IMR-90 (cell line): Measurements from ENCODE around the gene ADGRF1. TPM values are rescaled to one million over a fixed set of nuclear protein-coding genes. Genes with fewer than 3 reads are reported as not detected.

Experiments
- ATAC-seq: fragments of 200-7000 bp; cut with Tn5 transposase; 2 replicates; pipeline ENCODE4 v1.9.1; 2020; ENCODE audit warnings: low read depth, mild to moderate bottlenecking, moderate library complexity
- BruUV-seq: library from RNA; stranded (reverse); fragments of 400-500 nt; replicated peaks from 2 replicates; lab custom pipeline; 2021; lab: Mats Ljungman, UMichigan
- CTCF ChIA-PET: fragments of 300-600 bp; formaldehyde crosslinking; extraction: SDS; loops from one replicate; lab custom pipeline; 2021; ENCODE audit warnings: antibody characterized with exemption; lab: Yijun Ruan, JAX
- POLR2A ChIA-PET: fragments of 300-600 bp; sonication (Branson Sonifier 250); formaldehyde crosslinking; loops from one replicate; lab custom pipeline; 2022; ENCODE audit warnings: antibody characterized with exemption; ENCODE audit not compliant: unreplicated experiment; lab: Charles Lee
- DNase-seq: peaks from one replicate; pipeline ENCODE4 v3.0.0; 2013
- H2AFZ ChIP-seq: replicated peaks from 2 replicates; pipeline ENCODE3; 2013; ENCODE audit warnings: low read length, mild to moderate bottlenecking; ENCODE audit not compliant: poor library complexity
- H2AK5ac ChIP-seq: 2 replicates; pipeline ENCODE4 v1.6.1; 2013; ENCODE audit warnings: low read depth, low read length, inconsistent platforms
- H2AK9ac ChIP-seq: replicated peaks from 2 replicates; pipeline ENCODE3; 2013; ENCODE audit warnings: mild to moderate bottlenecking, low read depth, low read length, moderate library complexity; ENCODE audit not compliant: poor library complexity
- H2BK120ac ChIP-seq: 2 replicates; pipeline ENCODE4 v1.6.1; 2013; ENCODE audit warnings: low read depth, low read length, inconsistent platforms
- H2BK15ac ChIP-seq: 3 replicates; pipeline ENCODE4 v1.6.1; 2013; ENCODE audit warnings: low read depth, low read length, inconsistent platforms
- H2BK20ac ChIP-seq: 2 replicates; pipeline ENCODE4 v1.6.1; 2013; ENCODE audit warnings: low read depth, mild to moderate bottlenecking, inconsistent platforms, low read length, moderate library complexity
- H2BK5ac ChIP-seq: 2 replicates; pipeline ENCODE4 v1.6.1; 2013; ENCODE audit warnings: mild to moderate bottlenecking, low read depth, low read length, inconsistent platforms; ENCODE audit not compliant: poor library complexity, severe bottlenecking
- H3K14ac ChIP-seq: replicated peaks from 2 replicates; pipeline ENCODE4 v1.6.1; 2013; ENCODE audit warnings: low read depth, low read length, inconsistent platforms
- H3K18ac ChIP-seq: 2 replicates; pipeline ENCODE4 v1.6.1; 2013; ENCODE audit warnings: low read depth, low read length, control low read depth
- H3K23ac ChIP-seq: 2 replicates; pipeline ENCODE4 v1.6.1; 2013; ENCODE audit warnings: low read depth, low read length, inconsistent platforms
- H3K27ac ChIP-seq: 2 replicates; pipeline ENCODE4 v1.5.1; 2013; ENCODE audit warnings: mild to moderate bottlenecking, control low read depth, low read length; ENCODE audit not compliant: insufficient read depth
- H3K27me3 ChIP-seq: 2 replicates; pipeline ENCODE4 v1.6.1; 2013; ENCODE audit warnings: low read length; ENCODE audit not compliant: control insufficient read depth, insufficient read depth
- H3K36me3 ChIP-seq: 2 replicates; pipeline ENCODE4 v1.6.1; 2013; ENCODE audit warnings: low read length, mixed read lengths; ENCODE audit not compliant: control insufficient read depth, insufficient read depth
- H3K4ac ChIP-seq: 2 replicates; pipeline ENCODE4 v1.6.1; 2013; ENCODE audit warnings: low read depth, low read length, inconsistent platforms
- H3K4me1 ChIP-seq: 2 replicates; pipeline ENCODE4 v1.6.1; 2013; ENCODE audit warnings: low read length, mixed read lengths; ENCODE audit not compliant: control insufficient read depth, insufficient read depth
- H3K4me2 ChIP-seq: 2 replicates; pipeline ENCODE4 v1.6.1; 2013; ENCODE audit warnings: low read depth, mild to moderate bottlenecking, control low read depth, low read length, moderate library complexity
- H3K4me3 ChIP-seq: 2 replicates; pipeline ENCODE4 v1.5.1; 2013; ENCODE audit warnings: low read depth, mild to moderate bottlenecking, control low read depth, low read length, moderate library complexity; ENCODE audit not compliant: insufficient read depth
- H3K56ac ChIP-seq: 2 replicates; pipeline ENCODE4 v1.6.1; 2013; ENCODE audit warnings: low read length, inconsistent platforms; ENCODE audit not compliant: insufficient read depth; ENCODE audit errors: extremely low read depth
- H3K79me1 ChIP-seq, 2 experiments: 2 replicates each; pipeline ENCODE4 v1.6.1; 2013; ENCODE audit warnings: low read length in 2 of 2, inconsistent platforms in 1 of 2, low read depth in 1 of 2
- H3K9ac ChIP-seq: 2 replicates; pipeline ENCODE4 v1.6.1; 2013; ENCODE audit warnings: low read depth, low read length, control low read depth
- H3K9me1 ChIP-seq: 2 replicates; pipeline ENCODE4 v1.6.1; 2013; ENCODE audit warnings: low read length, inconsistent platforms; ENCODE audit not compliant: insufficient read depth
- H3K9me3 ChIP-seq: 2 replicates; pipeline ENCODE4 v1.6.1; 2013; ENCODE audit warnings: low read length; ENCODE audit not compliant: control insufficient read depth, insufficient read depth
- H4K20me1 ChIP-seq: 2 replicates; pipeline ENCODE4 v1.6.1; 2013; ENCODE audit warnings: low read length, inconsistent platforms; ENCODE audit not compliant: insufficient read depth
- H4K5ac ChIP-seq: 2 replicates; pipeline ENCODE4 v1.6.1; 2013; ENCODE audit warnings: mild to moderate bottlenecking, low read depth, low read length, control low read depth
- H4K8ac ChIP-seq, 2 experiments: 2 replicates each; pipeline ENCODE4 v1.6.1; 2013; ENCODE audit warnings: low read depth in 2 of 2, low read length in 2 of 2, control low read depth in 1 of 2, inconsistent platforms in 1 of 2
- H4K91ac ChIP-seq: 2 replicates; pipeline ENCODE4 v1.6.1; 2013; ENCODE audit warnings: low read depth, low read length, inconsistent platforms; ENCODE audit not compliant: insufficient read depth
- CEBPB ChIP-seq: IDR thresholded peaks from 2 replicates; pipeline ENCODE4 v1.6.1; 2012; ENCODE audit warnings: low read depth, low read length, improper control_type of control experiment
- CTCF ChIP-seq: conservative IDR thresholded peaks from 2 replicates; pipeline ENCODE4 v1.5.1; 2012; ENCODE audit warnings: mild to moderate bottlenecking, low read depth, low read length, improper control_type of control experiment
- ELK1 ChIP-seq: fragments of 150-350 bp; IDR thresholded peaks from 2 replicates; pipeline ENCODE4 v1.6.1; 2016; ENCODE audit warnings: low read depth, mild to moderate bottlenecking, low read length, moderate library complexity, borderline replicate concordance
- FOS ChIP-seq: fragments of 150-350 bp; IDR thresholded peaks from 2 replicates; pipeline ENCODE4 v1.6.1; 2016; ENCODE audit warnings: low read depth, low read length
- MAFK ChIP-seq: IDR thresholded peaks from 2 replicates; pipeline ENCODE4 v1.6.1; 2012; ENCODE audit warnings: low read depth, low read length, improper control_type of control experiment
- MAZ ChIP-seq: IDR thresholded peaks from 2 replicates; pipeline ENCODE4 v1.6.1; 2012; ENCODE audit warnings: low read depth, mild to moderate bottlenecking, low read length, improper control_type of control experiment, moderate library complexity, borderline replicate concordance
- MXI1 ChIP-seq: IDR thresholded peaks from 2 replicates; pipeline ENCODE4 v1.6.1; 2012; ENCODE audit warnings: low read depth, mild to moderate bottlenecking, low read length, moderate library complexity, borderline replicate concordance
- POLR2A ChIP-seq: IDR thresholded peaks from 2 replicates; pipeline ENCODE4 v1.6.1; 2012; ENCODE audit warnings: mild to moderate bottlenecking, low read depth, low read length
- WGBS, 2 experiments: methylation state at CpG; one replicate each; pipeline versions ENCODE4 v1.1.5 to v1.1.7; 2013; ENCODE audit warnings: missing lambda C conversion rate in 2 of 2; ENCODE audit not compliant: insufficient read length in 1 of 2; ENCODE audit errors: extremely low coverage in 2 of 2; 5-methylcytosine and 5-hydroxymethylcytosine counted together
- dilution Hi-C: fragments of 300-500 bp; cut with HindIII; formaldehyde crosslinking; loops from one replicate; pipeline ENCODE4 v1.14.3; 2018; ENCODE audit warnings: low sequenced_read_pairs; ENCODE audit not compliant: unreplicated experiment
- in situ Hi-C: fragments of 300-500 bp; cut with MboI; formaldehyde crosslinking; loops from 3 replicates; pipeline ENCODE4 v1.14.3; 2019; ENCODE audit warnings: low sequenced_read_pairs, inconsistent platforms, mixed read lengths
- intact Hi-C: fragments of 100-400 bp; cut with micrococcal nuclease; formaldehyde crosslinking; loops from 2 replicates; pipeline ENCODE4 v1.10.0; 2022
- polyA plus RNA-seq, 3 experiments: library from polyadenylated mRNA; depleted of rRNA; stranded (reverse); fragments of >200 nt; gene quantifications; 2 replicates each; pipeline ENCODE4 v1.2.3, GENCODE V29; 2012; ENCODE audit warnings: low replicate concordance in 1 of 3
- total RNA-seq: library from RNA; depleted of rRNA; stranded (reverse); fragments of >200 nt; gene quantifications from 2 replicates; pipeline ENCODE4 v1.2.3, GENCODE V29; 2012
- TF ChIP-seq, protein P1 (sequence below): fragments of 150-350 bp; IDR thresholded peaks from 2 replicates; pipeline ENCODE4 v1.6.1; 2017; ENCODE audit warnings: mild to moderate bottlenecking, antibody characterized with exemption, low read length, low read depth

Gene ADGRF1
- total and polyA plus RNA-seq, 2 of the 4 experiments (the other 2 are of a cell fraction): not detected

DNA sequence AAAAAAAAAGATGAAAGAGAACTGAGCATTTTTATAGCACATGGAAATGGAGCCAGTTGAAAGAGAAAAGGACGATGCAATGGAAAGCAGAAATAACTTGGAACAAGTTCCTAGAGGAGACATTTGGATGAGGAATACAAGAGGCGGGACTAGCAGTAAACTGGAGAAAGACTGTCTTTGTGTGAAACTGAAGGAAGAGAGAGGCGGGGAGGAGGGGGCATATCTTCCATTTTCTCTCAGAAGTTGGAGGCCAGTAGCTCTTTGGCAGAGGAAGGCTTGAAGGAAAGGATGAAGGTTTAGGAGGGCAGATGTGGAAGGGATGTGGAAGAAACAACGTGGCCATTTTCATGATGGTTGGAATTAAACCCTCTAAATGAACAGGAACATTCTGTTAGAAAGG, 33.0 kb upstream of the ADGRF1 start:
- Histone ChIP-seq H3K18ac (no peak overlapping the region), H3K36me3 (no peaks in the 10 kb centered on the region), H2AK5ac (no peak overlapping the region), H4K91ac (no peak overlapping the region), H3K27ac (no peak overlapping the region), H3K56ac (no peak overlapping the region), H2BK20ac (no peak overlapping the region), H2AK9ac (no peak overlapping the region), H3K79me1 (no peaks in the 10 kb centered on the region), H3K9ac (no peak overlapping the region), H2BK5ac (no peak overlapping the region), H3K4ac (no peak overlapping the region), H4K8ac (no peak overlapping the region), H3K27me3 (peaks cover 12% of the 10 kb centered on the region; the same call in 1 of the 2 replicates), H3K9me3 (no peaks in the 10 kb centered on the region), H3K4me3 (no peak overlapping the region), H4K5ac (no peak overlapping the region), H2BK15ac (no peak overlapping the region), H3K9me1 (no peaks in the 10 kb centered on the region), H4K20me1 (no peaks in the 10 kb centered on the region), H3K14ac (no peak overlapping the region), H3K4me2 (no peak overlapping the region), H2AFZ (no peak overlapping the region), H2BK120ac (no peak overlapping the region), H3K4me1 (no peaks in the 10 kb centered on the region), H3K23ac (no peak overlapping the region)
- in situ Hi-C loops: no loop called here
- TF ChIP-seq FOS (no peak), CTCF (no peak), POLR2A (no peak), MAFK (no peak), ELK1 (no peak), CEBPB (no peak), MXI1 (no peak), MAZ (no peak)
- TF ChIP-seq, protein P1, sequence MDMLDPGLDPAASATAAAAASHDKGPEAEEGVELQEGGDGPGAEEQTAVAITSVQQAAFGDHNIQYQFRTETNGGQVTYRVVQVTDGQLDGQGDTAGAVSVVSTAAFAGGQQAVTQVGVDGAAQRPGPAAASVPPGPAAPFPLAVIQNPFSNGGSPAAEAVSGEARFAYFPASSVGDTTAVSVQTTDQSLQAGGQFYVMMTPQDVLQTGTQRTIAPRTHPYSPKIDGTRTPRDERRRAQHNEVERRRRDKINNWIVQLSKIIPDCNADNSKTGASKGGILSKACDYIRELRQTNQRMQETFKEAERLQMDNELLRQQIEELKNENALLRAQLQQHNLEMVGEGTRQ: no peak
- dilution Hi-C loops: no loop called here
- DNase-seq: no peak
- POLR2A ChIA-PET: no interaction called here
- CTCF ChIA-PET: no interaction called here
- WGBS, 2 experiments: 60% methylated on average over 1 of the region's 4 CpGs; no CpG with 5 or more reads in 1 of the 2 experiments
- no peak for ATAC-seq
- intact Hi-C loops: no loop called here
- BruUV-seq: no TSS peak
